ENCODE measurements around the gene RHOH.

- TF ChIP-seq EZH2phosphoT487 (IDR thresholded peaks at IDR 0.05; ENCODE audit: insufficient read depth, low read depth) = no peak
- TF ChIP-seq EZH2 (IDR thresholded peaks at IDR 0.05; ENCODE audit: insufficient read depth, poor library complexity, severe bottlenecking) = no peak
Measured at GRCh38 chr4:40228497-40229365, 31.9 kb downstream of the RHOH start.

All from GM23248 (cell line).